B cell (primary cell): ENCODE measurements around the gene TBC1D21. TPM values are rescaled to one million over a fixed set of nuclear protein-coding genes. Genes with fewer than 3 reads are reported as not detected.

Source experiments
- ATAC-seq: fragments of 200-7000 bp; cut with Tn5 transposase; one replicate; pipeline ENCODE4 v1.10.0; 2021; ENCODE audit warnings: low read depth, mild to moderate bottlenecking, moderate number of reproducible peaks, moderate library complexity
- CTCF ChIA-PET: fragments of 350-600 bp; sonication (Branson Sonifier 250); formaldehyde crosslinking; loops from one replicate; lab custom pipeline; 2021; ENCODE audit warnings: antibody characterized with exemption, inconsistent platforms; lab: Charles Lee
- POLR2A ChIA-PET: fragments of 350-600 bp; sonication (Branson Sonifier 250); formaldehyde crosslinking; loops from one replicate; lab custom pipeline; 2021; ENCODE audit warnings: antibody characterized with exemption; lab: Charles Lee
- DNase-seq: peaks from one replicate; pipeline ENCODE4 v3.0.0; 2013
- H2AFZ ChIP-seq: 2 replicates; pipeline ENCODE4 v1.6.1; 2012; ENCODE audit warnings: mild to moderate bottlenecking, low read depth, low read length; ENCODE audit not compliant: insufficient read depth, poor library complexity, severe bottlenecking
- H3K27ac ChIP-seq, 2 donors: 1 replicate in 1 of 2; 2 replicates in 1 of 2; pipeline ENCODE4 v1.5.1; 2012 to 2013; ENCODE audit warnings: low read length in 2 of 2, mild to moderate bottlenecking in 2 of 2, moderate library complexity in 1 of 2
- H3K27me3 ChIP-seq, 4 experiments: fragments of 200-600 bp in 1 of 4; sonication (generic) in 1 of 4; replicated peaks in 1 of 4; 1 replicate in 2 of 4; 2 replicates in 2 of 4; pipeline versions ENCODE4 v1.6.1 to v1.7.0; 2013 to 2016; ENCODE audit warnings: low read length in 3 of 4, mild to moderate bottlenecking in 2 of 4, mixed read lengths in 1 of 4, moderate library complexity in 1 of 4; ENCODE audit not compliant: insufficient read depth in 4 of 4, control insufficient read depth in 3 of 4; ENCODE audit errors: control extremely low read depth in 1 of 4
- H3K36me3 ChIP-seq, 2 experiments: replicated peaks in 1 of 2; 1 replicate in 1 of 2; 2 replicates in 1 of 2; pipeline versions ENCODE4 v1.6.1 to v1.7.1; 2013; ENCODE audit warnings: low read length in 1 of 2; ENCODE audit not compliant: insufficient read depth in 2 of 2, control insufficient read depth in 1 of 2; ENCODE audit errors: control extremely low read depth in 1 of 2, extremely low read depth in 1 of 2
- H3K4me1 ChIP-seq, 2 donors: fragments of 200-600 bp in 1 of 2; sonication (generic) in 1 of 2; 1 replicate in 1 of 2; 2 replicates in 1 of 2; pipeline versions ENCODE4 v1.5.1 to v1.6.1; 2013 to 2017; ENCODE audit warnings: low read length in 2 of 2; ENCODE audit not compliant: control insufficient read depth in 2 of 2, insufficient read depth in 2 of 2
- H3K4me2 ChIP-seq: replicated peaks from 2 replicates; pipeline ENCODE3; 2012; ENCODE audit warnings: mild to moderate bottlenecking, low read depth, low read length; ENCODE audit not compliant: poor library complexity, severe bottlenecking
- H3K4me3 ChIP-seq, 5 experiments: fragments of 200-600 bp in 1 of 5; sonication (generic) in 1 of 5; 1 replicate in 3 of 5; 2 replicates in 2 of 5; pipeline versions ENCODE4 v1.5.1 to v1.7.0; 2011 to 2016; ENCODE audit warnings: low read length in 4 of 5, mild to moderate bottlenecking in 4 of 5, low read depth in 2 of 5, control low read depth in 1 of 5, moderate library complexity in 1 of 5; ENCODE audit not compliant: insufficient read depth in 1 of 5; ENCODE audit errors: control extremely low read depth in 1 of 5, extremely low read depth in 1 of 5
- H3K79me2 ChIP-seq: fragments of 200-600 bp; sonication (generic); one replicate; pipeline ENCODE4 v1.6.0; 2016; ENCODE audit warnings: low read length; ENCODE audit not compliant: control insufficient read depth, insufficient read depth
- H3K9ac ChIP-seq: fragments of 200-600 bp; sonication (generic); 2 replicates; pipeline ENCODE4 v1.6.1; 2017; ENCODE audit warnings: mild to moderate bottlenecking, low read length, moderate library complexity
- H3K9me3 ChIP-seq, 3 donors: one replicate each; pipeline versions ENCODE4 v1.6.1 to v1.7.1; 2013; ENCODE audit warnings: low read length in 2 of 3; ENCODE audit not compliant: control insufficient read depth in 2 of 3, insufficient read depth in 1 of 3; ENCODE audit errors: control extremely low read depth in 1 of 3
- H4K20me1 ChIP-seq: 2 replicates; pipeline ENCODE4 v1.6.0; 2012; ENCODE audit warnings: mild to moderate bottlenecking, low read length; ENCODE audit not compliant: insufficient read depth, control insufficient read depth, poor library complexity, severe bottlenecking
- H3K27ac Mint-ChIP-seq: one replicate; pipeline ENCODE4 v1.8.0; 2021; ENCODE audit warnings: mixed read lengths
- H3K27me3 Mint-ChIP-seq: one replicate; pipeline ENCODE4 v1.8.0; 2021; ENCODE audit warnings: mixed read lengths
- H3K4me1 Mint-ChIP-seq: one replicate; pipeline ENCODE4 v1.8.0; 2021; ENCODE audit warnings: mixed read lengths
- H3K4me3 Mint-ChIP-seq: one replicate; pipeline ENCODE4 v1.8.0; 2021; ENCODE audit warnings: mixed read lengths
- H3K9me3 Mint-ChIP-seq: one replicate; pipeline ENCODE4 v1.8.0; 2022; ENCODE audit warnings: mixed read lengths; ENCODE audit not compliant: insufficient read depth
- CTCF ChIP-seq: fragments of 200-600 bp; IDR thresholded peaks from one replicate; pipeline ENCODE4 v1.8.0; 2022; ENCODE audit warnings: antibody characterized with exemption, mild to moderate bottlenecking
- EZH2 ChIP-seq: IDR thresholded peaks from 2 replicates; pipeline ENCODE4 v1.6.1; 2012; ENCODE audit warnings: borderline replicate concordance, low read depth, mild to moderate bottlenecking, moderate library complexity, low read length; ENCODE audit not compliant: insufficient read depth, poor library complexity, severe bottlenecking
- WGBS: methylation state at CpG from one replicate; pipeline ENCODE4 v1.1.5; 2013; ENCODE audit warnings: missing lambda C conversion rate; ENCODE audit not compliant: insufficient coverage; 5-methylcytosine and 5-hydroxymethylcytosine counted together
- intact Hi-C: fragments of 100-400 bp; cut with micrococcal nuclease; formaldehyde crosslinking; loops from one replicate; pipeline ENCODE4 v1.10.0; 2022
- polyA plus RNA-seq: library from polyadenylated mRNA; depleted of rRNA; stranded (reverse); fragments of >200 nt; gene quantifications from 2 replicates; pipeline ENCODE4 v1.2.3, GENCODE V29; 2012
- total RNA-seq, 2 donors: library from RNA; stranded (reverse); fragments of 120-200 nt in 1 of 2; gene quantifications; 1 replicate in 1 of 2; 2 replicates in 1 of 2; pipeline versions ENCODE4 v1.2.3 to v1.2.4, GENCODE V29; 2013 to 2022

Gene TBC1D21
- total and polyA plus RNA-seq, 2 donors (not counting 1 experiment from before 2014, with no cell fraction given): not detected

GRCh38 chr15:73885954-73886700 lies 12.8 kb downstream of the TBC1D21 start:
- no peaks in the 10 kb centered on the region for H3K36me3 ChIP-seq
- H4K20me1 ChIP-seq: no peaks in the 10 kb centered on the region
- Mint-ChIP-seq H3K4me3 (no peak overlapping the region), H3K9me3 (no peaks in the 10 kb centered on the region), H3K27me3 (peaks cover 29% of the 10 kb centered on the region), H3K27ac (no peak overlapping the region), H3K4me1 (no peaks in the 10 kb centered on the region)
- CTCF ChIA-PET: no interaction called here
- no peak for DNase-seq
- ATAC-seq: no peak
- no peak overlapping the region for H3K4me3 ChIP-seq
- intact Hi-C loops: no loop called here
- no peak overlapping the region for H3K4me2 ChIP-seq
- no peak overlapping the region for H3K9ac ChIP-seq
- H3K27me3 ChIP-seq: peaks cover 0 to 7% (median 0%) of the 10 kb centered on the region in 4 experiments
- no peaks in the 10 kb centered on the region for H3K79me2 ChIP-seq
- H2AFZ ChIP-seq: no peak overlapping the region
- no peaks in the 10 kb centered on the region for H3K9me3 ChIP-seq
- TF ChIP-seq CTCF (no peak), EZH2 (no peak)
- no peak overlapping the region for H3K27ac ChIP-seq
- POLR2A ChIA-PET: no interaction called here
- 84% methylated on average over 8 of the region's 9 CpGs for WGBS
- no peaks in the 10 kb centered on the region for H3K4me1 ChIP-seq

- peaks cover 0 to 7% (median 0%) of the 10 kb centered on the region in 4 experiments for H3K27me3 ChIP-seq
- Mint-ChIP-seq H3K9me3 (no peaks in the 10 kb centered on the region), H3K27ac (no peak overlapping the region), H3K27me3 (peaks cover 28% of the 10 kb centered on the region), H3K4me1 (no peaks in the 10 kb centered on the region), H3K4me3 (no peak overlapping the region)
- H4K20me1 ChIP-seq: no peaks in the 10 kb centered on the region
- no peak overlapping the region for H2AFZ ChIP-seq
- no peak overlapping the region for H3K27ac ChIP-seq
- POLR2A ChIA-PET: no interaction called here
- no peak overlapping the region for H3K4me3 ChIP-seq
- H3K4me1 ChIP-seq: no peaks in the 10 kb centered on the region
- CTCF ChIA-PET: no interaction called here
- no peak overlapping the region for H3K9ac ChIP-seq
- DNase-seq: no peak
- 84% methylated on average over 5 of the region's 5 CpGs for WGBS
- no peak for ATAC-seq
- no peaks in the 10 kb centered on the region for H3K36me3 ChIP-seq
- TF ChIP-seq CTCF (no peak), EZH2 (no peak)
- intact Hi-C loops: no loop called here
- no peak overlapping the region for H3K4me2 ChIP-seq
- no peaks in the 10 kb centered on the region for H3K79me2 ChIP-seq
- H3K9me3 ChIP-seq: peaks cover 0 to 6% (median 0%) of the 10 kb centered on the region in 3 donors
Observed at GRCh38 chr15:73886717-73887345, 13.5 kb downstream of the TBC1D21 start.
